Kidney capillary endothelial cell (primary cell): ENCODE results near the gene KCNJ11.

Experiments used
- DNase-seq: peaks from one replicate; pipeline ENCODE4 v3.0.0-alpha.2; 2018; ENCODE audit warnings: low spot score

KCNJ11 gene

DNA sequence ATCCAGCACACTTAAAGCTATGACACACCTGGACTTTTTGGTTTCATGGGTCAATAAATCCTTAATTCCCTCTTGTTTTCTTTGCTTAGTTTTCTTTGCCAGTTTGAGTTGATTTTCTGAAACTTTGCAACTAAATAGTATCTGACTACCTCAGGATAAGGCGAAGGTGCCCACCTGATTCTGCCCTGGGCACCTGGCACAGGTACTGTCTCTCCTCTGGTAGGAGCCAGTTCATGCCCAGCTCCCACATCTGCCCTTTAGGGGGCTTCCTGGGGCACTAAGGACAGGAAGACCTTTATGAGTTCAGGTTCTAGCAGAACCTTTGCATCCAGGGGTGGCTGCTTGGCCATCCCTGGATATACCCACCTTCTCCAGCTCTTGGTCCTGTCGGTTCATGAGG is 19.6 kb upstream of the KCNJ11 start:
- DNase-seq, result no peak

DNA sequence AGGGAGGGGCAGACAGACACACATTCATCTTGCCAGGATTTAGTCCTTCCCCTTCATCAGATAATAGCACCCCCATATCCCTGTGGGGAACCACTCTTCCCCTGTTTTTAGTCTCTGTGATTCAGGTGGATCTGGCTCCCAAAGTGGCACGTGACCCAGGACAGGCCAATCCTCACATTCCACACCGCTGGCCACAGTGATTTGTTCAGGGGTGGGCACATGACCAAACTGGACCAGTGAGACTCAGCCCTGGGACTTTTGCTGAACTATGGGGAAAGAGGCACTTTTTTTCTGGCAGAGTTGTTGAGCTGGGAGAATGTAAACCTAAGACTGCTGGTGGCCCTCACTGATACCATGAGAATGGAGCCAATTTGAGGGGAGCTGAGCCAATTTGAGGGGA is 19.1 kb upstream of the KCNJ11 start:
- no peak for DNase-seq

DNA sequence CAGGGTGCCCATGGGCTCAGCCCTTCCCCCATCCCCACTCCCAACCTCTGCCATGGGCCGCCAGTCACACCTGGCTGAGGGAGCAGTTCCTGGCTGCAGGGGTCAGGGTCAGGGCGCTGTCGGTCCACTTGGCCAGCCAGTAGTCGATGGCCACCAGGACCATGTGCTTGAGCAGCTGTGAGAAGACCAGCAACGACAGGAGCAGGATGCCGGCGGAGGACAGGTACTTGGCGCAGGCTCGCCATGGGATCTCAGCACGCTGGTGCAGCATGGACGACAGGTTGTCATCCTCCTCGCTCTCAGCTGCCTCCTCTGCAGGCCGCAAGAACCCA is 18.3 kb upstream of the KCNJ11 start:
- no peak for DNase-seq

- no peak for DNase-seq
Measured at GRCh38 chr11:17406082-17406817, 17.8 kb upstream of the KCNJ11 start.

- peak; percentile 47 for DNase-seq
Measured at GRCh38 chr11:17405232-17406005, 17.0 kb upstream of the KCNJ11 start.

- DNase-seq, result no peak
Measured at GRCh38 chr11:17403980-17404759, 15.7 kb upstream of the KCNJ11 start.

GRCh38 chr11:17402486-17402885 is 14.0 kb upstream of the KCNJ11 start:
- DNase-seq, result no peak

GRCh38 chr11:17401841-17402240 is 13.4 kb upstream of the KCNJ11 start:
- DNase-seq, result no peak

- no peak for DNase-seq
Measured at GRCh38 chr11:17401316-17401715, 12.9 kb upstream of the KCNJ11 start.

DNA sequence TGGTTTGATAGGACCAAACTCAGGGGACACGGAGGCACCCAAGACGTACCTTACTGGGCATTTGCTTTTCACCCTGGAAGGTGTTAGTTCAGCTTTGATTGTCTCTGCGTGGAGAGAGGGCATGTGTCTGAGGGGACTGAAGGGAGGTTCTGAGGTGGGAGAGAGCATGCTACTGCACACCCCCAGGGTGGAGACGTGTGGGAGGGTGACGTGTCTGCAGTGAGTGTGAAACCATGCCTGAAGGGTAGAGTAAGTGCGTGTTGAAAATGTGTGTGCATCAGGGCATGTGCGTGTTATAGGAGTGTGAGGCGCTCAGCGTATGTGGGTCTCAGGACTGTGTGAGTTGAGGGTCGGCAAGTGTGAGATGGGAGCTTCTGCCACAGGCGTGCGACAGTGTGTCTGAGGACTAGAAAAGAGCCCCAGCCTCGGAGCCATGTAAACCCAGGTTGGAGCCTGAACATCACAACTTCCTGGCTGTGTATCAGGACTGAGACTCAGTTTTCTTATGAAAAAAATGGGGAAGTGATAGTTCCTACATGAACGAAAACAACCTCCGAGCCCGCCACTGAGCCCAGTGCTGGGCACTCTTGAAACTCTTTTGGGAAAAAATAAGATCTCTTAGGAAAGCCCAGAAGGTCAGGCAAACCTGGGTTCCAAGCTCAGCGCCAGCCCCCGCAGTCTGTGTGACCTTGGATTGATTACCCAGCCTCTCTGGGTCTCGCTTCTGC is 11.8 kb upstream of the KCNJ11 start:
- no peak for DNase-seq

DNA sequence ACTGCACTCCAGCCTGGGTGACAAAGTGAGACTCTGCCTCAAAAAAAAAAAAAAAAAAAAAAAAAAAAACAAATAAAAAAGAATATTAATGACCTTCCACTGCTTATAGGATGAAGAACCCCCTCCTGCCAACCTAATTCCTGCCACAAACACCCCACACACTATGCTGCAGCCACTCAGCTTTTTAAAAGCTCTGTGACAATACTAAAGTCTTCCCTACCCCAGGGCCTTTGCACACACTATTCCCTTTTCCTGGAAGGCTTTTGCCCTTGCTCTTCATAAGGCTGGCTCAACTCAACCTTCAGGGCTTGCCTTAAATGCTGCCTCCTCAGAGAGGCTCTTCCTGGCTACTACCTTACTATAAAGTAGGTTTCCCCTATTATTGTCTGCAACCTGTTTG is 10.8 kb upstream of the KCNJ11 start:
- DNase-seq, result no peak

- no peak for DNase-seq
Measured at GRCh38 chr11:17397311-17398002, 9.0 kb upstream of the KCNJ11 start.

GRCh38 chr11:17396598-17397310 is 8.3 kb upstream of the KCNJ11 start:
- DNase-seq, result no peak

DNA sequence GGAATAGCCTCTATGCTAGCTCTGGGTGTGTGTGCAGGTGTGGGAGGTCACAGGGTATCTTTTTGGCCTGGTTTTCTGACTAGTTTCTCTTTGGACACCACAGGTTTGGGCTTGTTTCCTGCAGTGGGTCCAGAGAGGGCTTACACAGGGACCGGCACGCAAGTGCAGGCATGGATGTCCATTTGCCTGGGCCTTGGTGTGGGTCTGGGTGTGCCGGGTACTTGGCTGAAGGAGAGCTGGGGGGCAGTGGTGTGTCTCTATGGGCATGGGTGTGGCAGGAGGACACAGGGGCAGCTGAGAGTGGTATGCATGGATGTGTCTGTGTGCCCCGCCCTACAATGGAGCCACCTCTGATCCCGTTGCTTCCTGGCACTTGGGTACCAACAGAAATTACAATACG is 7.5 kb upstream of the KCNJ11 start:
- DNase-seq, result no peak

DNA sequence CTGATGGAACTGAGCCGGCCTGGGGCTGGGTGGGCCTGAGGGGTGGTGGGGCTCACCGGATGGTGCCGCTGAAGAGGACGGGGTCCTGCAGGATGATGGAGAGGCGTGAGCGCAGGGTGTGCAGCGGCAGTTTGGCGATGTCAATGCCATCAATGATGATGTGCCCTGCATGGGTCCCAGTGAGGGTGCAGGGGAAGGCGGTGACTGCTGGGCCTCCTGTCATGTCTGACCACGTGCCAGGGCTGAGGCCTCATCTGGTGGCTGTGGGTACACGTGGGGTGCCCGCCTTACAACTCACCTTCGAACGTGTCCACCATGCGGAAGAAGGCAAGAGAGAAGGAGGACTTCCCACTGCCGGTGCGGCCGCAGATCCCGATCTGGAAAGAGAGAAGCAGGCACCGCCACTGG is 7.1 kb upstream of the KCNJ11 start:
- no peak for DNase-seq

DNA sequence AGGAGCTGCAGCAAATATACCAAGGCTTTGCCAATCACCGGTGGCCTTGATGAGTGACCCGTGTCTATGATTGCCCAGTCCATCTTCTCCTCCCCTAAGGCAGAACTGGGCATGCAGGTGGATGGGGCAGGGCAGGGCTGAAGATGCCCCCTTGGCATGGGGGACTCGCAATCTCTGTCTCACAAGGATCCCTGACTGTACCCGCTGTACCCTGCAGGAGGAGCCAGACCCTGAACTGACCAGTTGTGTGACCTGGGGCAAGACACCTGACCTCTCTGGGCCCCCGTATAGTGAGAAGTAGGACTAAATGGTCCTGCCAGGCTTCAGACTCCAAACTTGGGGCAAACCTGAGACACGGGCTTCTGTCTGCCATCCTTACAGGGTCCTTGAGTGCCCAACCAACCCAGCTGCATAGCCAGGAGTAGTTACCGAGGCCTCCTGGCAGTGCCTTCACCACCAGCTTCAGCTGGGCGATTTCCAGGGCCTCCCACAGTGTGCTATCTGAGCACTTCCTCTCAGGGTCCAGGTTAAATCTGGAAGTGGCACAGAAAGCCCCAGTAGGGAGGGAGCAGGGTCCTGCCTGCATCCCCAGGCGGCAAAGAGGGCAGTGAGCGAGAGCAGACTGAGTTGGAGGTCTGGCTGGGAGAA is 6.4 kb upstream of the KCNJ11 start:
- no peak for DNase-seq

GRCh38 chr11:17393472-17393871 is 5.0 kb upstream of the KCNJ11 start:
- DNase-seq, result no peak

DNA sequence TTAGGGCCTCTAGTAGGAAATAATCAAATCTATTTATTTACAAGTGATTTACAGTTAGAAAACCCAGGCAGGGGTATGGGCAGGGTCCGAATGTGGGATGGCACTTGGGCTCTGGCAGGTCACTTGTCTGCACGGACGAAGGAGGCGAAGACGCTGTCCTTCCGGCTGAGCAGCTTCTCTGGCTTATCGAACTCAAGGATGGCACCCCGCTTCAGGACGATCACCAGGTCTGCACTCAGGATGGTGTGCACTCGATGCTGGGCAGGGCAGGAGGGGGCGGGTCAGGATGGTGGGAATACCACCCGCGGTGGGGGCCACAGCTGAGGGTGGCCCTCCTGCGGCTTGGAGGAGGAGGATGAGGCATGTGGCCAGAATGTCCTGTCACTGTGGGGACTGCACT is 4.4 kb upstream of the KCNJ11 start:
- DNase-seq, result no peak

DNA sequence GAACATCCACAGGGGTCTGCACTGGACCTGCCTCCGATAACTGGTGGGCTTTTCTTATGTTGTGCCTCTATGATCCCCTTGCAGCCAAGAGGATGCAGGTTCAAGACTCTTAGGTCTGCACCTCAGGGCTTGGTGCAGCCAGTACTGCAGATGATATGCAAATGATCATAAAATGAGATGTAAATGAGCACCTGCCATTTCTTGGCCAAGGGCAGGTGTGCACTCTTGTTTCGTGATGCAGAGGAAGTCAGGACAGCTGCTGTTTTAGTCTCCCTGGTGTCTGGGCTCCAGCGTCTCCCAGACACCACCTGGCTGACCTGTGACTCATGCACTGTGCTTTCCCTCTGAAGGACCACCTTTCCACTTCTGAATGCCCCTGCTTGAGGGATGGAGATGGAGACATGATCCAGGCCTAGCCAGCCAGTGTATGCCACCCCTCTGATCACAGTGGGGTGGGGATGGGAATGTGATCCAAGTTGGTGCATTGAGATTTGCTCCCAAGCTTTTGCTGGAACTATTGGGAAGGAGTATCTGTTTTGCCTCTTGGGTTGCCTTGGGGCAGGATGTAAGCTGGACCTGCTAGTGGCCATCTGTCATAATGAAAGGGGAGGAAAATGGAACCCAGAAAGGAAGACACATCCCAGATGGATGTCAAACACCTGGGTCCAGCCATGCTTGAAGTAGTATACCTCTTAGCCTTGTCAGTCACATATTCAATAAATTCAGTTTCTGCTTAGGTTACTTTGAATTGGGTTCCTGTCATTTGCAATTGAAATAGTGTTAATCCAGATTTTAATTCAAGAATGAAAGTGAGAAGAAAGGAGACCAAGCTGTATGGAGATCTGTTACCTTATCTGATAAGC is 3.3 kb upstream of the KCNJ11 start:
- no peak for DNase-seq
